ENCODE data around the gene MTIF3.

GRCh38 chr13:27398360-27398759, 52.0 kb downstream of the MTIF3 start:
- TF ChIP-seq POLR2A (IDR thresholded peaks at IDR 0.05) = no peak
- TF ChIP-seq, protein P1, sequence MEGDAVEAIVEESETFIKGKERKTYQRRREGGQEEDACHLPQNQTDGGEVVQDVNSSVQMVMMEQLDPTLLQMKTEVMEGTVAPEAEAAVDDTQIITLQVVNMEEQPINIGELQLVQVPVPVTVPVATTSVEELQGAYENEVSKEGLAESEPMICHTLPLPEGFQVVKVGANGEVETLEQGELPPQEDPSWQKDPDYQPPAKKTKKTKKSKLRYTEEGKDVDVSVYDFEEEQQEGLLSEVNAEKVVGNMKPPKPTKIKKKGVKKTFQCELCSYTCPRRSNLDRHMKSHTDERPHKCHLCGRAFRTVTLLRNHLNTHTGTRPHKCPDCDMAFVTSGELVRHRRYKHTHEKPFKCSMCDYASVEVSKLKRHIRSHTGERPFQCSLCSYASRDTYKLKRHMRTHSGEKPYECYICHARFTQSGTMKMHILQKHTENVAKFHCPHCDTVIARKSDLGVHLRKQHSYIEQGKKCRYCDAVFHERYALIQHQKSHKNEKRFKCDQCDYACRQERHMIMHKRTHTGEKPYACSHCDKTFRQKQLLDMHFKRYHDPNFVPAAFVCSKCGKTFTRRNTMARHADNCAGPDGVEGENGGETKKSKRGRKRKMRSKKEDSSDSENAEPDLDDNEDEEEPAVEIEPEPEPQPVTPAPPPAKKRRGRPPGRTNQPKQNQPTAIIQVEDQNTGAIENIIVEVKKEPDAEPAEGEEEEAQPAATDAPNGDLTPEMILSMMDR (IDR thresholded peaks at IDR 0.05) = no peak
- TF ChIP-seq EP300 (IDR thresholded peaks at IDR 0.05; ENCODE audit: low read depth) = no peak
